ENCODE measurements around the gene SCRN1. TPM values are rescaled to one million over a fixed set of nuclear protein-coding genes. Genes with fewer than 3 reads are reported as not detected.

SCRN1 gene
- total and polyA plus RNA-seq, 2 experiments from 2014 or later, result 58.8 to 80.0 TPM

DNA sequence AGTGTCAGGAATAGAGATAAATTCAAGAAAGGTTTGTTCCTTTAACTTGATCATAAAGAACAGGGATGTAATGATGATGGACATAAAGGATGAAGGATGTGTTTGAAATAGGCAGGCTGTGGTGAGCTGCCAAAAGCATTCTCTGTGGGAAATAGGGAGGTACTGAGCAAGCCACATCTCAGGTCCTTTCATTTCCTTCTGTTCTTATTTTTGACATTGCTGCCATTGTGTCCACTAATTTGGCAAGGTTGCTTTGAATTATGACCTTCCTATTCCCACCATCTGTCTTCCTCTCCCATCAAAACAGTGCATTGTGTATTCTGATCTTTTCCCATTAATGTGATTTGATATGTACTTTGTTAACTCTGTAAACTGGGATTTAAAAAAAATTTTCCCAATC is 9.4 kb downstream of the SCRN1 start:
- Histone ChIP-seq H3K4me1 (ENCODE audit: insufficient read depth) (peaks cover 6% of the 10 kb centered on the region; the same call in 1 of the 2 replicates), H3K36me3 (ENCODE audit: low read depth) (no peaks in the 10 kb centered on the region), H3K27me3 (replicated peaks; ENCODE audit: insufficient read depth) (no peaks in the 10 kb centered on the region), H4K20me1 (ENCODE audit: insufficient read depth) (0 out of 2 replicates have a peak, but pooled peaks cover 8% of the 10 kb centered on the region), H3K27ac (no peak overlapping the region), H3K4me3 (no peak overlapping the region), H3F3A (ENCODE audit: insufficient read depth) (no peaks in the 10 kb centered on the region), H3K9me3 (ENCODE audit: low read depth) (no peaks in the 10 kb centered on the region), H2AFZ (no peak overlapping the region), H3K9me2 (ENCODE audit: insufficient read depth) (no peaks in the 10 kb centered on the region), H3K9ac (no peak overlapping the region), H3K4me2 (ENCODE audit: unreplicated experiment) (no peak overlapping the region), H3K79me2 (ENCODE audit: insufficient read depth) (peaks cover 99% of the 10 kb centered on the region)
- TF ChIP-seq EZH2phosphoT487 (IDR thresholded peaks at IDR 0.05; ENCODE audit: insufficient read depth, low read depth) (no peak), EZH2 (IDR thresholded peaks at IDR 0.05; ENCODE audit: insufficient read depth, poor library complexity, severe bottlenecking) (no peak)
- in situ Hi-C loops (cut with MboI), result no loop called here
- no peak for DNase-seq

DNA sequence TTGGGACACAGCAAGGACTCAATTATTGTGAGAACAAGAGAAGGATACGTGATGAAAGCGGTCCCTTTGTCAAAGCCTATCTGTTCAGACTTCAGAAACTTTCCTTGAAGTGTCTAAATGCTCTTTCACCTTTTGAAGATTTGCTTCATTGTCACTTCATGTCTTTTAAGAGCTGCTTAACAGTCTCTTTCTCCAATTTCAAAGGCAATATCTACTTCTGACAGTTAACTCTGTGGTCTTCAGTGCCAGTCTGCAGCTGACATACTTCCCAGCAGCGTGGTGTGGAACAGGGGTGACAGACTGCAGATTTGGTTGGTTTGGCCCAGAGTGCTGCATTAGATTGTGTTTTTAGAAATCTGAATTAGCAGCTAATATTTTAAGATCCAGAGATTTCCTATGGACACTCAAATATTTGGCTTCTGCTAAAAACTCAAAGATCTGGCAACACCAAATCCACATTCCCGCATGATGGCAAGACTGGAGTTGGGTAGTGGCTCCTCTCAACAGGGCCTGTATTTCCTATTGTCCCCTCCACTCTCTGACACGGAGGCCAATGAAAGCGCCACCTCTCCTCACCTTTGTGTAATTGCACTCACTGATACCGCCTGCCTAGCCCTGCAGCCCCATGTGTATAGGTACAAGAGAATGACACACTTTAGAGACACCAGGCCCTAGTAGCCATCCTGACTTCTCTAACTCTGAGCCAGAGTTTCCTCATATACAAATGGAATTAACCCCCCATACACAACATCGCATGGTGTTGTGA is 11.5 kb downstream of the SCRN1 start:
- 0 out of 2 replicates have a peak, but pooled peaks cover 8% of the 10 kb centered on the region for H4K20me1 ChIP-seq (ENCODE audit: insufficient read depth)

DNA sequence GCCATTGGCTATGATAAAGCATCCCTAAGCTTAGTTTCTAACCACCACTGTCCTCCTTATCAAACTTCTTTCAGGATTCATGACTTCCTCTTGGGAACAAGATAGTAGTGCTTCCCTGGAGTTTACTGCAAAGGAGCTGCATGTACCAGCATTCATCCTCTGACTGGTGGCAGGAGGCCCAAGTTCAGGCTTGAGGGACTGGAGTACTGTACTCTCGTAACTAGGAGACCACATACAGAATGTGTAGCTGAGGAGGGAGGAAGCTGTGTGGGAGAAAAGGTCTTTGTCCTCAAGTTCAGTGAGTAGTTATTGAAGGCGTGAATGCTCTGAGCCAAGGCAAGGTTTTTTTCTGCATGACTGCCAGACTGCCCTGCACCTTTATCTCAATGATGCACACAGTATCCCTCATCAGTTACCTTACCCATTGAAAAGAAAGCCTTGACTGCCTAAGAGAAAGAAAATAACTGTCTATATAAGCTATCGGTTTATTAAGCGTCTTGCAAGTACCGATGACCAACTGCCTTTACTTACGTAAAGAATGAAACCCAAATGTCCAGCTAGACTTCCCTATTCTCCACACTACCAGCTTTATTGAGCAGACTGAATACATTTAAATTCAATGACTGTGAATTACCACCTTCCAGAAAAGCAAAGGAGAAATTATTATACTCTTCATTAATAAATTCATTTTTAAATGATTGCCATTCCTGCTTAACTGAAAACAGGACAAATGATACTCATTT is 12.8 kb downstream of the SCRN1 start:
- no peak overlapping the region for H3K4me2 ChIP-seq (ENCODE audit: unreplicated experiment)

More for the DNA sequence above, 11.5 kb downstream of the SCRN1 start:
- Histone ChIP-seq H3K79me2 (ENCODE audit: insufficient read depth) (peaks cover 100% of the 10 kb centered on the region), H3K9me2 (ENCODE audit: insufficient read depth) (no peaks in the 10 kb centered on the region), H3K4me3 (no peak overlapping the region), H2AFZ (no peak overlapping the region), H3K27ac (no peak overlapping the region), H3K4me2 (ENCODE audit: unreplicated experiment) (no peak overlapping the region), H3K27me3 (replicated peaks; ENCODE audit: insufficient read depth) (no peaks in the 10 kb centered on the region), H3K9ac (no peak overlapping the region), H3K9me3 (ENCODE audit: low read depth) (no peaks in the 10 kb centered on the region), H3K4me1 (ENCODE audit: insufficient read depth) (peaks cover 6% of the 10 kb centered on the region; the same call in 1 of the 2 replicates), H3F3A (ENCODE audit: insufficient read depth) (no peaks in the 10 kb centered on the region), H3K36me3 (ENCODE audit: low read depth) (no peaks in the 10 kb centered on the region)
- no peak for TF ChIP-seq EZH2 (IDR thresholded peaks at IDR 0.05; ENCODE audit: insufficient read depth, poor library complexity, severe bottlenecking)
- no peak for TF ChIP-seq EZH2phosphoT487 (IDR thresholded peaks at IDR 0.05; ENCODE audit: insufficient read depth, low read depth)
- DNase-seq, result no peak
- in situ Hi-C loops (cut with MboI), result no loop called here
- WGBS, 2 experiments (ENCODE audit: low coverage in 1 of 2, low lambda C conversion rate in 2 of 2, missing lambda C conversion rate in 2 of 2), result 88 to 91% methylated on average over 8 of the region's 8 CpGs

DNA sequence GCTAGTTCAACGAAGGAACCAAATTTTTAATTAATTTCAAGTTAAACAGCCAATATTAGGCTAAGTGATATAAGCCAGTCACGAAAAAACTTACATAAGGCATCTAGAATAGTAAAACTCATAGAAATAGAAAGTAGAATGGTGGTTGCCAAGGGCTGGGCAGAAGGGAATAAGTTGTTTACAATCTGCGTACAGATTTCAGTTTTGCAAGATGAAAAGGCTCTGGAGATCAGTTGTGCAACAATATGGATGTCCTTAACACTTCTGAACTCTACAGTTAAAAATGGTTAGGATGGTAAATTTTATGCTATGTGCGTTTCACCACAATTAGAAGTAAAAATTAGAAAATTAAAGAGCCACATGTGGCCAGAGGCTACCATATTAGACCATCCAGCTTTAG is 13.3 kb downstream of the SCRN1 start:
- no peak overlapping the region for H3K9ac ChIP-seq
- DNase-seq, result peak; percentile 22
- peak overlapping the region; percentile 36; the same call in 1 of the 2 replicates for H3K4me3 ChIP-seq

More for the DNA sequence above, 12.8 kb downstream of the SCRN1 start:
- H3K36me3 ChIP-seq (ENCODE audit: low read depth), result no peaks in the 10 kb centered on the region
- H3K9me2 ChIP-seq (ENCODE audit: insufficient read depth), result no peaks in the 10 kb centered on the region
- 0 out of 2 replicates have a peak, but pooled peaks cover 8% of the 10 kb centered on the region for H4K20me1 ChIP-seq (ENCODE audit: insufficient read depth)
- H3K4me3 ChIP-seq, result no peak overlapping the region
- no peak overlapping the region for H2AFZ ChIP-seq
- in situ Hi-C loops (cut with MboI), result no loop called here
- no peak overlapping the region for H3K27ac ChIP-seq
- no peaks in the 10 kb centered on the region for H3F3A ChIP-seq (ENCODE audit: insufficient read depth)
- no peak overlapping the region for H3K9ac ChIP-seq
- no peak for DNase-seq
- no peaks in the 10 kb centered on the region for H3K9me3 ChIP-seq (ENCODE audit: low read depth)
- 90 to 94% methylated on average over 6 of the region's 6 CpGs for WGBS, 2 experiments (ENCODE audit: low coverage in 1 of 2, low lambda C conversion rate in 2 of 2, missing lambda C conversion rate in 2 of 2)
- no peak for TF ChIP-seq EZH2phosphoT487 (IDR thresholded peaks at IDR 0.05; ENCODE audit: insufficient read depth, low read depth)
- no peak for TF ChIP-seq EZH2 (IDR thresholded peaks at IDR 0.05; ENCODE audit: insufficient read depth, poor library complexity, severe bottlenecking)
- no peaks in the 10 kb centered on the region for H3K27me3 ChIP-seq (replicated peaks; ENCODE audit: insufficient read depth)
- H3K4me1 ChIP-seq (ENCODE audit: insufficient read depth), result peaks cover 6% of the 10 kb centered on the region; the same call in 1 of the 2 replicates
- peaks cover 100% of the 10 kb centered on the region for H3K79me2 ChIP-seq (ENCODE audit: insufficient read depth)

More for the DNA sequence above, 13.3 kb downstream of the SCRN1 start:
- H3K27me3 ChIP-seq (replicated peaks; ENCODE audit: insufficient read depth), result no peaks in the 10 kb centered on the region
- peak overlapping the region; percentile 8 for H3K4me2 ChIP-seq (ENCODE audit: unreplicated experiment)
- H3K27ac ChIP-seq, result no peak overlapping the region
- no peak for TF ChIP-seq EZH2phosphoT487 (IDR thresholded peaks at IDR 0.05; ENCODE audit: insufficient read depth, low read depth)
- TF ChIP-seq EZH2 (IDR thresholded peaks at IDR 0.05; ENCODE audit: insufficient read depth, poor library complexity, severe bottlenecking), result no peak
- peaks cover 6% of the 10 kb centered on the region; the same call in 1 of the 2 replicates for H3K4me1 ChIP-seq (ENCODE audit: insufficient read depth)
- H3F3A ChIP-seq (ENCODE audit: insufficient read depth), result no peaks in the 10 kb centered on the region
- H3K79me2 ChIP-seq (ENCODE audit: insufficient read depth), result peaks cover 100% of the 10 kb centered on the region
- 0 out of 2 replicates have a peak, but pooled peaks cover 8% of the 10 kb centered on the region for H4K20me1 ChIP-seq (ENCODE audit: insufficient read depth)
- H2AFZ ChIP-seq, result no peak overlapping the region
- H3K9me3 ChIP-seq (ENCODE audit: low read depth), result no peaks in the 10 kb centered on the region
- WGBS, 2 experiments (ENCODE audit: low coverage in 1 of 2, low lambda C conversion rate in 2 of 2, missing lambda C conversion rate in 2 of 2), result 40 to 47% methylated on average over 4 of the region's 4 CpGs
- no peaks in the 10 kb centered on the region for H3K36me3 ChIP-seq (ENCODE audit: low read depth)
- H3K9me2 ChIP-seq (ENCODE audit: insufficient read depth), result no peaks in the 10 kb centered on the region
- in situ Hi-C loops (cut with MboI), result no loop called here
